GM18951 (cell line): ENCODE measurements around the gene BSN.
A peak's percentile ranks its signal among the peaks of the same experiment; 100 is the strongest.

Experiments used
- POLR2A ChIP-seq: IDR thresholded peaks from 4 replicates; pipeline ENCODE4 v1.6.1; 2011; ENCODE audit warnings: mild to moderate bottlenecking; ENCODE audit not compliant: insufficient read length, insufficient read depth; ENCODE audit errors: extremely low read depth
- in situ Hi-C: fragments of 300-500 bp; cut with MboI; formaldehyde crosslinking; loops from one replicate; pipeline ENCODE4 v1.12.0; 2022; ENCODE audit warnings: low sequenced_read_pairs, mixed read lengths, inconsistent platforms; ENCODE audit not compliant: unreplicated experiment

BSN gene

GRCh38 chr3:49712631-49713317 lies 158.5 kb downstream of the BSN start:
- no peak for TF ChIP-seq POLR2A
- in situ Hi-C loops, result no loop called here

DNA sequence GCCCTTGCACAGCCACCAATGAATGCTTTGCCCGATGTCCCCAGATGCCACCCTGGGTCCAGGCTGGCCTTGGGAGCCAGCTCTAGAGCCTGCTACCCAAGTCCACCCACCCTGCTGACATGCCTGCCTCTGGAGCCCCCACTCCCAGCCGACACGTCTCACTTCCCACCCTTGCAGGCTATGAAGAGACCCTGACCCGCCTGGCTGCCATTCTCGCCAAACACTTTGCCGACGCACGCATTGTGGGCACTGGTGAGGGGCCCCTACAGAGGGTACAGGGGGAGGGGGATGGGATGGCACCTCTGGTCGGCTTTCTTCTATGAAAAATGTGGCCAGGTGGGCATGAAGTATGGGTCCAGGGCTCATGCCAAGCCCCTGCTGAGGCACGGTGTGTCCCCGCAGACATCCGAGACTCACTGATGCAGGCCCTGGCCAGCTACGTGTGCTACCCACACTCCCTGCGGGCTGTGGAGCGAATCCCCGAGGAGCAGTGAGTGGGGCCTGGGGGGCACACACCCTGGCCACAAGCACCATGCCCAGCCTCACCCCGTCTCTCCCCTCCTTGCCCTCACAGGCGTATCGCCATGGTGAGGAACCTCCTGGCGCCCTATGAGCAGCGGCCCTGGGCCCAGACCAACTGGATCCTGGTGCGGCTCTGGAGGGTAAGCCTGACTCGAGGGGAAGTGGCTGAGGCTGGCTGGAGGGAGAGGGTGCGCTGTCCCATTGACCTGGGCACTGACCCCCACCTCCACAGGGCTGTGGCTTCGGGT lies 159.2 kb downstream of the BSN start:
- no peak for TF ChIP-seq POLR2A
- in situ Hi-C loops, result no loop called here

DNA sequence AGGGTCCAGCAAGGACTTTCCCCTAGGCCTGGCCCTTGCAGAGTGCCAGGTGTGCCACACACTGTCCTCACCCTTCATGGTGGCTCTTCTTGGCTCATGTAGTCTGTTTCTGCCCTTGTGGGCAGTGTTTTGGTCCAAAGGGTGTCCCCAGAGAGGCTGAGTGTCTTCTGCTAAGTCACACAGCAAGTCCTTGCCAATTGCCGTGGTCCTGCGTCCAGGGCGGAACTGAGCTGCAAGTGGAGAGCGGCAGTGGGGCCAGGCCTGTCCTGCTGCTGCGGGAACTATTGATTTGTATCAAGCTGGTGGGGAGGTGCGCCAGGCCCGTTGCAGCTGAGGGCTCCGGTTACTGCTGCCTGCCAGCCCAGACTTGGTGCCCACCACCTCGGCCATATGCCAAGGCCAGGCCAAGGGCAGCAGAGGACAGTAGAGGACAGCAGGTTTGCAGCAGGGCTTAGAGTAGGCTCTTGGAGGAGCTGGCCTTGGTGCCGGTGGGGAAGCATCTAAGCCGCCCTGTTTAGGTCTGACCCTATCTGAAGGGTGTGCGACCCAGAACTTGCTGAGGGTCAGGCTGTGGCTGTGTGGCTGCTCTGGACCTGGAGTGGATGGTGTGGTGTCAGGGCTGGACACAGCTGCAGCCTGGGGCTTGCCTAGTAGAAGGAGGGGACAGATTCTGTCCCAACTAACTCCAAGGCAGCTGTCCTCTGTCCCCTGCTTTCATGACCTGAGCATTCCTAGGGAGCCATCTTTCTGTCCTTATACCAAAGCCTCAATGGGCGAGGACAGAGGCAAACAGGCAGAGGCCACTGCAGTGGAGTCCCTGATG lies 160.7 kb downstream of the BSN start:
- in situ Hi-C loops, result no loop called here
- TF ChIP-seq POLR2A, result no peak

- in situ Hi-C loops, result no loop called here
- TF ChIP-seq POLR2A, result no peak
Measured at GRCh38 chr3:49715611-49716121, 161.4 kb downstream of the BSN start.

- TF ChIP-seq POLR2A, result no peak
Measured at GRCh38 chr3:49716169-49716568, 161.9 kb downstream of the BSN start.

GRCh38 chr3:49716691-49717210 lies 162.5 kb downstream of the BSN start:
- in situ Hi-C loops, result no loop called here
- TF ChIP-seq POLR2A, result peak; percentile 21

More at GRCh38 chr3:49716169-49716568, 161.9 kb downstream of the BSN start:
- in situ Hi-C loops, result no loop called here

DNA sequence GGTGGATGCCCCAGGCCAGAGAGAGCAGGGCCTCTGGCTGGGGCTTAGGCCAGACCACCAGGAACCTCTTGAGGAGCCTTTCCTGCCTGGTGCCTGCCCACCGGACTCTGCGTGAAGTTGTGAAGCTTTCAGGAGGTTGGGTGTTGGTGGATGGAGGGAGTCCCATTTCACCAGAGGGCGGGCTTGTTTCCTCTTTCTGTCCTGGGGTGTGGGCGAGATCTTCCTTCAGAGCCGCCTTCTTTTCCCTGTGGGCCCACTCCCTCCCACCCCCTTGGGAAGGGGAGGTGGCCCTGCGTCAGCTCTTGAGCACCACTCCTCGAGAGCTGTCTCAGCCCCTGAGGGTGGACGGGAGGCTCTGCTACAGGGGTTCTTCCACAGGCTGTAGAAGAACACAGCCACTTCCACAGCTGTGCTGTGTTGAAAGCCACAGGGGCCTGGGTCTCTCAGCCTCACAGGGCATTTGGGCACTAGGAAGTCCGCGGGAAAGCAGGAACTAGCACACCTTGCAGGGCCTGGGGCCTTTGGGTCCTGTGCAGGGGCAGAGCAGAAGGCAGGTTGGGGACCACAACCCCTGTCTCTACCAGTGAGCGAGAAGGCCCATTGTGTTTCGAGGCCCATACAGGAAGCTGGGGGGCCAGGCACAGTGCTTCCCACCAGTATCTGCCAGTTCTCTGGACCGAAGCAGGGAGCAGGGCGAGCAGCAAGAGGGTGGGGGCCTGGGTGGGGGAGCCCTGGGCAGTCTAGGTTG lies 163.1 kb downstream of the BSN start:
- in situ Hi-C loops, result no loop called here
- TF ChIP-seq POLR2A, result no peak

- in situ Hi-C loops, result no loop called here
- no peak for TF ChIP-seq POLR2A
Measured at GRCh38 chr3:49717959-49718857, 163.9 kb downstream of the BSN start.

DNA sequence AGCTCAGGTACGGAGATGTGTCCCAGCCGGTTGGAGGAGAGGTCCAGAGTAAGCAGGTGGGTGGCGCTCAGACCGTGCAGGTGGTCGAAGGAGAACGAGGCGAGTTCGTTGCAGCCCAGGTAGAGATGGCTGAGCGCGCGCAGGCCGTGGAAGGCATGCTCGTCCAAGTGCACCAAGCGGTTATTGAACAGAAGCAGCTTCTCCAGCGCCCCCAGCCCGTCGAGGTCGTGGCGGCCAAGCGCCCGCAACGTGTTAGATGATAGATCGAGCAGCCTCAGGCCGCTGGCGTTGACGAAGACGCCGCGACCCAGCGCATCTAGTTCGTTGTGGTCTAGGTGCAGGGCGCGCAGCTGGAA lies 164.6 kb downstream of the BSN start:
- TF ChIP-seq POLR2A, result no peak
- in situ Hi-C loops, result no loop called here

DNA sequence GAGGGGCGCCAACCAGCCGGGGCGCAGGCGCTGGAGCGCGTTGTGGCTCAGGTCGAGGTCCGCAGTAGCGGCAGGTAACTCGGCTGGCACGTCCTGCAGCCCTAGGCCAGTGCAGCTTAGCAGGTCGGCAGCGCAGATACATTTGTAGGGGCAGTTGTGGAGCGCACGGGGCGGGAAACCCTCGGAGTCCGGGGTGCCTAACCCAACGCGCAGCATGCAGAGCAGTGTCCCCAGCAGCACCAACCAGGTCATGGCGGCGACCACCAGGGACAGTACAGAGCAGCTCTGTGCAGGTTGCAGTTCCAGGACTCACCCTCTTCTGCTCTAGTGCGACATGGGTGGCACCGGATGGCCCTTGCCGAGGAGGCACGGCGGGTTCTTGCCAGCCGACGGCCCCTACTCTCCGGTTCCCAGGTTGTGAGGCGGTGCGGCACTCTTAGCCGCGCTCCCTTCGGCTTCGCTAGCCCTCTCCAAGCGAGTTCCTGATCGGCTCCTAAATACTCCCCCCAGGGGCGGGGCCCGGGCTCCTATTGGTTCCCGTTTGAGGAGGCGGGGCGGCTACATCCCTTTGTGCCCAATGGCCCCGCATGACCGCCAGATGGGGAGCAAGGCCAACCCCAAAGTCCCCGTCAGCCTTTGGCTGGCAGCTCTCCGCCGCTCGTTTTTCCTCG lies 165.1 kb downstream of the BSN start, which contains the start of gene AMIGO3:
TSS of gene AMIGO3 (minus strand) at position 471 of the 671 bp plus-strand sequence. CDS start at position 252, 219 bp downstream.
- in situ Hi-C loops, result no loop called here
- TF ChIP-seq POLR2A, result peak; percentile 86
